Measurements from ENCODE around the gene ITSN1.

The ITSN1 gene

GRCh38 chr21:33852485-33852884 lies 210.2 kb downstream of the ITSN1 start:
- no peaks in the 10 kb centered on the region for H3K4me1 ChIP-seq (ENCODE audit: control insufficient read depth, insufficient read depth, low read length, poor library complexity, severe bottlenecking)
- H3K36me3 ChIP-seq (ENCODE audit: control insufficient read depth, insufficient read depth, low read length): no peaks in the 10 kb centered on the region
- H3K27ac ChIP-seq (ENCODE audit: insufficient read depth, low read length, poor library complexity, severe bottlenecking): no peak overlapping the region
- H3K9me3 ChIP-seq (ENCODE audit: control insufficient read depth, low read length): no peaks in the 10 kb centered on the region
- H3K4me3 ChIP-seq (ENCODE audit: insufficient read depth, low read depth, low read length, poor library complexity, severe bottlenecking): no peak overlapping the region
- DNase-seq: no peak
- H3K27me3 ChIP-seq (replicated peaks; ENCODE audit: control insufficient read depth, insufficient read depth, low read length, poor library complexity, severe bottlenecking): no peaks in the 10 kb centered on the region

GRCh38 chr21:33854604-33855003 lies 212.3 kb downstream of the ITSN1 start:
- no peak for DNase-seq
- H3K27ac ChIP-seq (ENCODE audit: insufficient read depth, low read length, poor library complexity, severe bottlenecking): no peak overlapping the region
- H3K9me3 ChIP-seq (ENCODE audit: control insufficient read depth, low read length): no peaks in the 10 kb centered on the region
- no peak overlapping the region for H3K4me3 ChIP-seq (ENCODE audit: insufficient read depth, low read depth, low read length, poor library complexity, severe bottlenecking)
- H3K27me3 ChIP-seq (replicated peaks; ENCODE audit: control insufficient read depth, insufficient read depth, low read length, poor library complexity, severe bottlenecking): no peaks in the 10 kb centered on the region
- no peaks in the 10 kb centered on the region for H3K4me1 ChIP-seq (ENCODE audit: control insufficient read depth, insufficient read depth, low read length, poor library complexity, severe bottlenecking)
- no peaks in the 10 kb centered on the region for H3K36me3 ChIP-seq (ENCODE audit: control insufficient read depth, insufficient read depth, low read length)

GRCh38 chr21:33855190-33855589 lies 212.9 kb downstream of the ITSN1 start:
- Histone ChIP-seq H3K9me3 (ENCODE audit: control insufficient read depth, low read length) (no peaks in the 10 kb centered on the region), H3K4me1 (ENCODE audit: control insufficient read depth, insufficient read depth, low read length, poor library complexity, severe bottlenecking) (no peaks in the 10 kb centered on the region), H3K27ac (ENCODE audit: insufficient read depth, low read length, poor library complexity, severe bottlenecking) (no peak overlapping the region), H3K4me3 (ENCODE audit: insufficient read depth, low read depth, low read length, poor library complexity, severe bottlenecking) (no peak overlapping the region), H3K27me3 (replicated peaks; ENCODE audit: control insufficient read depth, insufficient read depth, low read length, poor library complexity, severe bottlenecking) (no peaks in the 10 kb centered on the region), H3K36me3 (ENCODE audit: control insufficient read depth, insufficient read depth, low read length) (no peaks in the 10 kb centered on the region)
- DNase-seq: no peak

GRCh38 chr21:33856893-33857527 lies 214.7 kb downstream of the ITSN1 start:
- H3K4me1 ChIP-seq (ENCODE audit: control insufficient read depth, insufficient read depth, low read length, poor library complexity, severe bottlenecking): no peaks in the 10 kb centered on the region
- H3K9me3 ChIP-seq (ENCODE audit: control insufficient read depth, low read length): no peaks in the 10 kb centered on the region
- DNase-seq: no peak
- H3K36me3 ChIP-seq (ENCODE audit: control insufficient read depth, insufficient read depth, low read length): no peaks in the 10 kb centered on the region
- no peak overlapping the region for H3K27ac ChIP-seq (ENCODE audit: insufficient read depth, low read length, poor library complexity, severe bottlenecking)
- no peaks in the 10 kb centered on the region for H3K27me3 ChIP-seq (replicated peaks; ENCODE audit: control insufficient read depth, insufficient read depth, low read length, poor library complexity, severe bottlenecking)
- H3K4me3 ChIP-seq (ENCODE audit: insufficient read depth, low read depth, low read length, poor library complexity, severe bottlenecking): no peak overlapping the region

GRCh38 chr21:33857846-33858666 lies 215.8 kb downstream of the ITSN1 start:
- DNase-seq: no peak
- Histone ChIP-seq H3K4me1 (ENCODE audit: control insufficient read depth, insufficient read depth, low read length, poor library complexity, severe bottlenecking) (no peaks in the 10 kb centered on the region), H3K4me3 (ENCODE audit: insufficient read depth, low read depth, low read length, poor library complexity, severe bottlenecking) (no peak overlapping the region), H3K27ac (ENCODE audit: insufficient read depth, low read length, poor library complexity, severe bottlenecking) (no peak overlapping the region), H3K36me3 (ENCODE audit: control insufficient read depth, insufficient read depth, low read length) (no peaks in the 10 kb centered on the region), H3K27me3 (replicated peaks; ENCODE audit: control insufficient read depth, insufficient read depth, low read length, poor library complexity, severe bottlenecking) (no peaks in the 10 kb centered on the region), H3K9me3 (ENCODE audit: control insufficient read depth, low read length) (no peaks in the 10 kb centered on the region)

- H3K27me3 ChIP-seq (replicated peaks; ENCODE audit: control insufficient read depth, insufficient read depth, low read length, poor library complexity, severe bottlenecking): no peaks in the 10 kb centered on the region
- DNase-seq: no peak
- H3K27ac ChIP-seq (ENCODE audit: insufficient read depth, low read length, poor library complexity, severe bottlenecking): no peak overlapping the region
- H3K4me1 ChIP-seq (ENCODE audit: control insufficient read depth, insufficient read depth, low read length, poor library complexity, severe bottlenecking): no peaks in the 10 kb centered on the region
- H3K36me3 ChIP-seq (ENCODE audit: control insufficient read depth, insufficient read depth, low read length): no peaks in the 10 kb centered on the region
- no peaks in the 10 kb centered on the region for H3K9me3 ChIP-seq (ENCODE audit: control insufficient read depth, low read length)
- H3K4me3 ChIP-seq (ENCODE audit: insufficient read depth, low read depth, low read length, poor library complexity, severe bottlenecking): no peak overlapping the region
Observed at GRCh38 chr21:33858667-33859372, 216.5 kb downstream of the ITSN1 start.

- Histone ChIP-seq H3K9me3 (ENCODE audit: control insufficient read depth, low read length) (no peaks in the 10 kb centered on the region), H3K27me3 (replicated peaks; ENCODE audit: control insufficient read depth, insufficient read depth, low read length, poor library complexity, severe bottlenecking) (no peaks in the 10 kb centered on the region), H3K4me3 (ENCODE audit: insufficient read depth, low read depth, low read length, poor library complexity, severe bottlenecking) (no peak overlapping the region), H3K27ac (ENCODE audit: insufficient read depth, low read length, poor library complexity, severe bottlenecking) (no peak overlapping the region), H3K4me1 (ENCODE audit: control insufficient read depth, insufficient read depth, low read length, poor library complexity, severe bottlenecking) (no peaks in the 10 kb centered on the region), H3K36me3 (ENCODE audit: control insufficient read depth, insufficient read depth, low read length) (no peaks in the 10 kb centered on the region)
- no peak for DNase-seq
Observed at GRCh38 chr21:33859373-33860102, 217.2 kb downstream of the ITSN1 start.

GRCh38 chr21:33860332-33860879 lies 218.1 kb downstream of the ITSN1 start:
- Histone ChIP-seq H3K4me1 (ENCODE audit: control insufficient read depth, insufficient read depth, low read length, poor library complexity, severe bottlenecking) (no peaks in the 10 kb centered on the region), H3K9me3 (ENCODE audit: control insufficient read depth, low read length) (no peaks in the 10 kb centered on the region), H3K27me3 (replicated peaks; ENCODE audit: control insufficient read depth, insufficient read depth, low read length, poor library complexity, severe bottlenecking) (no peaks in the 10 kb centered on the region), H3K27ac (ENCODE audit: insufficient read depth, low read length, poor library complexity, severe bottlenecking) (no peak overlapping the region), H3K4me3 (ENCODE audit: insufficient read depth, low read depth, low read length, poor library complexity, severe bottlenecking) (no peak overlapping the region), H3K36me3 (ENCODE audit: control insufficient read depth, insufficient read depth, low read length) (no peaks in the 10 kb centered on the region)
- no peak for DNase-seq

GRCh38 chr21:33861125-33861524 lies 218.8 kb downstream of the ITSN1 start:
- no peak overlapping the region for H3K27ac ChIP-seq (ENCODE audit: insufficient read depth, low read length, poor library complexity, severe bottlenecking)
- H3K4me1 ChIP-seq (ENCODE audit: control insufficient read depth, insufficient read depth, low read length, poor library complexity, severe bottlenecking): no peaks in the 10 kb centered on the region
- no peaks in the 10 kb centered on the region for H3K9me3 ChIP-seq (ENCODE audit: control insufficient read depth, low read length)
- no peak for DNase-seq
- no peaks in the 10 kb centered on the region for H3K36me3 ChIP-seq (ENCODE audit: control insufficient read depth, insufficient read depth, low read length)
- no peak overlapping the region for H3K4me3 ChIP-seq (ENCODE audit: insufficient read depth, low read depth, low read length, poor library complexity, severe bottlenecking)
- no peaks in the 10 kb centered on the region for H3K27me3 ChIP-seq (replicated peaks; ENCODE audit: control insufficient read depth, insufficient read depth, low read length, poor library complexity, severe bottlenecking)
